Measurements from ENCODE around the gene SLC25A29.

The SLC25A29 gene

GRCh38 chr14:100267990-100268389, 38.3 kb downstream of the SLC25A29 start:
- Histone ChIP-seq H3K27me3 (ENCODE audit: insufficient read depth, low read length, poor library complexity, severe bottlenecking) (no peaks in the 10 kb centered on the region), H4K20me1 (ENCODE audit: insufficient read depth, low read length, poor library complexity, severe bottlenecking) (peaks cover 91% of the 10 kb centered on the region), H3K9me2 (replicated peaks; ENCODE audit: low read depth, low read length) (no peaks in the 10 kb centered on the region), H3K4me1 (ENCODE audit: insufficient read depth, low read length, poor library complexity, severe bottlenecking) (no peaks in the 10 kb centered on the region), H3K4me3 (ENCODE audit: low read length, poor library complexity, severe bottlenecking) (no peak overlapping the region), H3K79me2 (ENCODE audit: insufficient read depth, low read length) (peaks cover 98% of the 10 kb centered on the region), H2AFZ (ENCODE audit: low read length) (no peak overlapping the region), H3F3A (ENCODE audit: low read depth) (peaks cover 3% of the 10 kb centered on the region; the same call in 1 of the 2 replicates), H3K36me3 (ENCODE audit: insufficient read depth, low read length) (peaks cover 76% of the 10 kb centered on the region), H3K4me2 (ENCODE audit: low read depth, low read length, poor library complexity, severe bottlenecking) (no peak overlapping the region), H3K9ac (ENCODE audit: low read depth, low read length, poor library complexity, severe bottlenecking) (no peak overlapping the region), H3K9me3 (ENCODE audit: insufficient read depth, low read depth, low read length) (no peaks in the 10 kb centered on the region)
- TF ChIP-seq EZH2phosphoT487 (IDR thresholded peaks at IDR 0.05; ENCODE audit: borderline replicate concordance) (no peak), CTCF (conservative IDR thresholded peaks at IDR 0.05; ENCODE audit: low read length) (no peak)

DNA sequence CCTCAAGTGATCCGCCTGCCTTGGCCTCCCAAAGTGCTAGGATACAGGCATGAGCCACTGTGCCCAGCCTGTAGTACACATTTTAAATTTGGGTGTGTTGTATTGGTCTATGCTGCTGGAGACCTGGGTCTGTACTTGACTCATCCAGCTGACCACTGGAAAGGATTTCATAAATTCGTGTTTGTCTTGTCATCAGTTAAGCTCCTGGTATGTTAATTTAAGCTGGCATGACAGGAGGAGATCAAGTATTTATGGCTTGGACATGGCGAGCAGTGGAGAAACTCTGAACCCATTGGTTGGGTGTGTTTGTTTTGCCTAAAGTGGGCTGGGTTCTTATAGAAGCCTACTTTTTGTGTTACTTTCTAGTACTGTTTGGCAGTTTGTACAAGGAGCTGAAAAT, 43.1 kb downstream of the SLC25A29 start:
- Histone ChIP-seq H3K79me2 (ENCODE audit: insufficient read depth, low read length) (peaks cover 100% of the 10 kb centered on the region), H3K4me2 (ENCODE audit: low read depth, low read length, poor library complexity, severe bottlenecking) (no peak overlapping the region), H3K9me2 (replicated peaks; ENCODE audit: low read depth, low read length) (no peaks in the 10 kb centered on the region), H3K27me3 (ENCODE audit: insufficient read depth, low read length, poor library complexity, severe bottlenecking) (no peaks in the 10 kb centered on the region), H3K36me3 (ENCODE audit: insufficient read depth, low read length) (peaks cover 57% of the 10 kb centered on the region; the same call in 1 of the 2 replicates), H2AFZ (ENCODE audit: low read length) (no peak overlapping the region), H3K4me1 (ENCODE audit: insufficient read depth, low read length, poor library complexity, severe bottlenecking) (no peaks in the 10 kb centered on the region), H3K4me3 (ENCODE audit: low read length, poor library complexity, severe bottlenecking) (no peak overlapping the region), H3F3A (ENCODE audit: low read depth) (no peaks in the 10 kb centered on the region; the same call in 1 of the 2 replicates), H4K20me1 (ENCODE audit: insufficient read depth, low read length, poor library complexity, severe bottlenecking) (peaks cover 91% of the 10 kb centered on the region), H3K9me3 (ENCODE audit: insufficient read depth, low read depth, low read length) (no peaks in the 10 kb centered on the region), H3K9ac (ENCODE audit: low read depth, low read length, poor library complexity, severe bottlenecking) (no peak overlapping the region)
- TF ChIP-seq EZH2phosphoT487 (IDR thresholded peaks at IDR 0.05; ENCODE audit: borderline replicate concordance), result no peak
- no peak for TF ChIP-seq CTCF (conservative IDR thresholded peaks at IDR 0.05; ENCODE audit: low read length)

GRCh38 chr14:100262545-100262944, 43.7 kb downstream of the SLC25A29 start:
- no peak overlapping the region for H2AFZ ChIP-seq (ENCODE audit: low read length)
- H3K9ac ChIP-seq (ENCODE audit: low read depth, low read length, poor library complexity, severe bottlenecking), result no peak overlapping the region
- H3K4me3 ChIP-seq (ENCODE audit: low read length, poor library complexity, severe bottlenecking), result no peak overlapping the region
- peaks cover 100% of the 10 kb centered on the region for H3K79me2 ChIP-seq (ENCODE audit: insufficient read depth, low read length)
- peaks cover 92% of the 10 kb centered on the region for H4K20me1 ChIP-seq (ENCODE audit: insufficient read depth, low read length, poor library complexity, severe bottlenecking)
- no peaks in the 10 kb centered on the region for H3K9me3 ChIP-seq (ENCODE audit: insufficient read depth, low read depth, low read length)
- no peaks in the 10 kb centered on the region; the same call in 1 of the 2 replicates for H3F3A ChIP-seq (ENCODE audit: low read depth)
- H3K9me2 ChIP-seq (replicated peaks; ENCODE audit: low read depth, low read length), result no peaks in the 10 kb centered on the region
- H3K4me2 ChIP-seq (ENCODE audit: low read depth, low read length, poor library complexity, severe bottlenecking), result no peak overlapping the region
- no peaks in the 10 kb centered on the region for H3K27me3 ChIP-seq (ENCODE audit: insufficient read depth, low read length, poor library complexity, severe bottlenecking)
- peaks cover 51% of the 10 kb centered on the region; the same call in 1 of the 2 replicates for H3K36me3 ChIP-seq (ENCODE audit: insufficient read depth, low read length)
- no peak for TF ChIP-seq CTCF (conservative IDR thresholded peaks at IDR 0.05; ENCODE audit: low read length)
- TF ChIP-seq EZH2phosphoT487 (IDR thresholded peaks at IDR 0.05; ENCODE audit: borderline replicate concordance), result no peak
- no peaks in the 10 kb centered on the region for H3K4me1 ChIP-seq (ENCODE audit: insufficient read depth, low read length, poor library complexity, severe bottlenecking)

Measured in Loucy (cell line).